HepG2 (cell line): ENCODE data around the gene SGSH. TPM values are rescaled to one million over a fixed set of nuclear protein-coding genes. Genes with fewer than 3 reads are reported as not detected.

Experiments
- ARNT ChIP-seq: fragments of 450-650 bp; IDR thresholded peaks from 2 replicates; pipeline ENCODE4 v1.6.1; 2017
- CREB1 ChIP-seq, 2 experiments: fragments of 450-650 bp in 1 of 2; IDR thresholded peaks; 2 replicates each; pipeline ENCODE4 v1.6.1; 2016 to 2017; ENCODE audit warnings: control low read depth in 1 of 2, mild to moderate bottlenecking in 1 of 2, missing compliant biosample characterization in 1 of 2, missing genetic modification characterization in 1 of 2
- HNRNPLL ChIP-seq: fragments of 200-400 bp; formaldehyde crosslinking; IDR thresholded peaks from 2 replicates; pipeline ENCODE4 v1.6.1; 2017; ENCODE audit warnings: mild to moderate bottlenecking, low read depth, low read length; ENCODE audit not compliant: poor library complexity, severe bottlenecking
- KDM2A ChIP-seq: sonication (generic); formaldehyde crosslinking; IDR thresholded peaks from 2 replicates; pipeline ENCODE4 v1.4.0; 2020; ENCODE audit warnings: low read depth, missing genetic modification reagents, borderline replicate concordance
- KDM5B ChIP-seq: sonication (generic); formaldehyde crosslinking; IDR thresholded peaks from 2 replicates; pipeline ENCODE4 v1.4.0; 2020; ENCODE audit warnings: missing genetic modification reagents, mild to moderate bottlenecking, borderline replicate concordance
- NFIC ChIP-seq: IDR thresholded peaks from 2 replicates; pipeline ENCODE4 v1.6.1; 2012; ENCODE audit warnings: mild to moderate bottlenecking, low read length, inconsistent platforms
- NONO ChIP-seq, 2 experiments: fragments of 450-650 bp in 1 of 2; sonication (generic) in 1 of 2; formaldehyde crosslinking in 1 of 2; IDR thresholded peaks in 1 of 2; conservative IDR thresholded peaks in 1 of 2; 2 replicates each; pipeline versions ENCODE4 v1.6.1 to v1.8.0; 2017 to 2022; ENCODE audit warnings: mild to moderate bottlenecking in 1 of 2, missing genetic modification reagents in 1 of 2, moderate library complexity in 1 of 2
- PCBP1 ChIP-seq: fragments of 200-400 bp; formaldehyde crosslinking; IDR thresholded peaks from 2 replicates; pipeline ENCODE4 v1.6.1; 2017; ENCODE audit warnings: mild to moderate bottlenecking, low read depth, low read length, borderline replicate concordance
- SAP130 ChIP-seq: IDR thresholded peaks from 2 replicates; pipeline ENCODE4 v1.6.1; 2016; ENCODE audit warnings: low read depth
- THAP8 ChIP-seq: sonication (generic); formaldehyde crosslinking; IDR thresholded peaks from 2 replicates; pipeline ENCODE4 v1.5.1; 2020; ENCODE audit warnings: missing genetic modification reagents, mild to moderate bottlenecking, borderline replicate concordance
- THAP9 ChIP-seq: sonication (generic); formaldehyde crosslinking; IDR thresholded peaks from 2 replicates; pipeline ENCODE4; 2020; ENCODE audit warnings: missing genetic modification reagents, mild to moderate bottlenecking, borderline replicate concordance
- TOE1 ChIP-seq: sonication (generic); formaldehyde crosslinking; IDR thresholded peaks from 2 replicates; pipeline ENCODE4 v1.4.0; 2020; ENCODE audit warnings: mild to moderate bottlenecking, missing genetic modification reagents
- UBTF ChIP-seq: sonication (generic); formaldehyde crosslinking; IDR thresholded peaks from 2 replicates; pipeline ENCODE4 v1.4.0; 2020; ENCODE audit warnings: mild to moderate bottlenecking, missing genetic modification reagents
- ZNF160 ChIP-seq: sonication (generic); formaldehyde crosslinking; IDR thresholded peaks from 2 replicates; pipeline ENCODE4 v1.8.0; 2022; ENCODE audit warnings: mild to moderate bottlenecking, inconsistent platforms, missing genetic modification reagents
- ZNF225 ChIP-seq: sonication (generic); formaldehyde crosslinking; IDR thresholded peaks from 2 replicates; pipeline ENCODE4 v1.4.0; 2020; ENCODE audit warnings: mild to moderate bottlenecking, missing genetic modification reagents
- ZNF564 ChIP-seq: sonication (generic); formaldehyde crosslinking; IDR thresholded peaks from 2 replicates; pipeline ENCODE4 v1.8.1; 2023; ENCODE audit warnings: mild to moderate bottlenecking, missing genetic modification reagents
- ZNF687 ChIP-seq: sonication (generic); formaldehyde crosslinking; IDR thresholded peaks from 2 replicates; pipeline ENCODE4 v1.5.1; 2020; ENCODE audit warnings: mild to moderate bottlenecking, missing genetic modification reagents, moderate library complexity
- ZNF720 ChIP-seq: sonication (generic); formaldehyde crosslinking; IDR thresholded peaks from 2 replicates; pipeline ENCODE4 v1.4.0; 2020; ENCODE audit warnings: missing genetic modification reagents
- ZNF883 ChIP-seq: sonication (generic); formaldehyde crosslinking; IDR thresholded peaks from 2 replicates; pipeline ENCODE4 v1.5.1; 2020; ENCODE audit warnings: mild to moderate bottlenecking, missing genetic modification reagents; ENCODE audit errors: not compliant biosample characterization
- polyA plus RNA-seq, 8 experiments: library from polyadenylated mRNA; depleted of rRNA in 3 of 8; stranded (reverse) in 7 of 8; unstranded in 1 of 8; fragments of >200 nt; fragmentation: Illumina TruSeq in 4 of 8; extraction: Trizol in 4 of 8; gene quantifications; 2 replicates each; pipeline versions ENCODE4 v1.2.1 to v1.2.3, GENCODE V29; 2011 to 2016; ENCODE audit warnings: low read depth in 4 of 8, missing spikeins in 1 of 8, mixed read lengths in 1 of 8; ENCODE audit not compliant: insufficient read depth in 1 of 8
- total RNA-seq, 5 experiments: library from RNA; depleted of rRNA; stranded (reverse); fragments of >200 nt; fragmentation: Illumina TruSeq; extraction: Trizol; gene quantifications; 2 replicates each; pipeline ENCODE4 v1.2.3, GENCODE V29; 2016; ENCODE audit warnings: low read depth in 1 of 5

Gene SGSH
- total and polyA plus RNA-seq, 2 of the 13 experiments (the other 11 are each of a cell fraction or from before 2014, with no cell fraction given) = 12.2 to 17.6 TPM

- peak; percentile 46; the same call in 1 of the 2 replicates for TF ChIP-seq UBTF
- no peak for TF ChIP-seq ZNF883 (CRISPR knock-in tag)
- TF ChIP-seq SAP130 (CRISPR knock-in tag) = peak; percentile 20; the same call in 1 of the 2 replicates
- TF ChIP-seq ZNF720 (CRISPR knock-in tag) = no peak
- TF ChIP-seq ARNT = no peak
- TF ChIP-seq KDM2A (CRISPR knock-in tag) = peak; percentile 55; the same call in 1 of the 2 replicates
- no peak for TF ChIP-seq ZNF564 (CRISPR knock-in tag)
- no peak for TF ChIP-seq THAP8 (CRISPR knock-in tag)
- TF ChIP-seq ZNF687 = peak; percentile 68
- TF ChIP-seq CREB1 (IDR thresholded peaks at IDR 0.05) = no peak
- TF ChIP-seq CREB1 (CRISPR knock-in tag; IDR thresholded peaks at IDR 0.05) = no peak
- TF ChIP-seq NONO (IDR thresholded peaks at IDR 0.05) = no peak
- peak; percentile 34; the same call in 1 of the 2 replicates for TF ChIP-seq NONO (CRISPR knock-in tag; conservative IDR thresholded peaks at IDR 0.05)
- TF ChIP-seq TOE1 (CRISPR knock-in tag) = no peak
- TF ChIP-seq NFIC = no peak
- TF ChIP-seq THAP9 (CRISPR knock-in tag) = 0 out of 2 replicates have a peak, but pooled peaks have one; percentile 30
- TF ChIP-seq KDM5B (CRISPR knock-in tag) = peak; percentile 60; the same call in 1 of the 2 replicates
- no peak for TF ChIP-seq ZNF160
- 0 out of 2 replicates have a peak, but pooled peaks have one; percentile 40 for TF ChIP-seq ZNF225 (CRISPR knock-in tag)
- TF ChIP-seq PCBP1 = 0 out of 2 replicates have a peak, but pooled peaks have one; percentile 28
- peak; percentile 30 for TF ChIP-seq HNRNPLL
- TF ChIP-seq, all 625 proteins: peak for 19
These were observed 21.9 kb downstream of the SGSH start (continued) for GRCh38 chr17:80198144-80198661.
